NT2/D1 (cell line): ENCODE measurements around the gene ACSL6.

Experiments used
- SUZ12 ChIP-seq: IDR thresholded peaks from 2 replicates; pipeline ENCODE4 v1.6.1; 2011; ENCODE audit not compliant: insufficient read length, insufficient read depth; ENCODE audit errors: extremely low read depth
- YY1 ChIP-seq: IDR thresholded peaks from 2 replicates; pipeline ENCODE4 v1.6.1; 2011; ENCODE audit not compliant: insufficient read length, insufficient read depth
- ZNF274 ChIP-seq: IDR thresholded peaks from 2 replicates; pipeline ENCODE4 v1.6.1; 2011; ENCODE audit warnings: mild to moderate bottlenecking, low read depth, low read length

DNA sequence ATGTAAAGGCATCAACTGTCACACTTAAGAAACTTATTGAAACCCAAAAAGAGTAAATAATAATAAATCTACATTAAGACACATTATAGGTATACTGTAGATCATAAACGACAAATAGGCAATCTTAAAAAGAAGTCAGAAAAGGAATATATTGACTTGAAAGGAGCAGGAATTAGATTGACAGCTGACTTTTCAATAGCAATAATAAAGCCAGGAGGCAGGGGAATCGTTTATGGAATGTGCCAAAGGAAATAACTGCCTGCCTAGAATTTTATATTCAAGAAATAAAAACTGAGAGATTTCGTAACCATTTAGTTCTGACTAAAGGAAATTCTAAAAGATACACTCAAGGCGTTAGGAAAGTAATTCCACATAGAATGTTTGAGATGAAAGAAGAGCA lies 21.7 kb upstream of the ACSL6 start:
- TF ChIP-seq YY1 (no peak), SUZ12 (no peak), ZNF274 (no peak)
